ENCODE results near the gene TVP23B.

DNA sequence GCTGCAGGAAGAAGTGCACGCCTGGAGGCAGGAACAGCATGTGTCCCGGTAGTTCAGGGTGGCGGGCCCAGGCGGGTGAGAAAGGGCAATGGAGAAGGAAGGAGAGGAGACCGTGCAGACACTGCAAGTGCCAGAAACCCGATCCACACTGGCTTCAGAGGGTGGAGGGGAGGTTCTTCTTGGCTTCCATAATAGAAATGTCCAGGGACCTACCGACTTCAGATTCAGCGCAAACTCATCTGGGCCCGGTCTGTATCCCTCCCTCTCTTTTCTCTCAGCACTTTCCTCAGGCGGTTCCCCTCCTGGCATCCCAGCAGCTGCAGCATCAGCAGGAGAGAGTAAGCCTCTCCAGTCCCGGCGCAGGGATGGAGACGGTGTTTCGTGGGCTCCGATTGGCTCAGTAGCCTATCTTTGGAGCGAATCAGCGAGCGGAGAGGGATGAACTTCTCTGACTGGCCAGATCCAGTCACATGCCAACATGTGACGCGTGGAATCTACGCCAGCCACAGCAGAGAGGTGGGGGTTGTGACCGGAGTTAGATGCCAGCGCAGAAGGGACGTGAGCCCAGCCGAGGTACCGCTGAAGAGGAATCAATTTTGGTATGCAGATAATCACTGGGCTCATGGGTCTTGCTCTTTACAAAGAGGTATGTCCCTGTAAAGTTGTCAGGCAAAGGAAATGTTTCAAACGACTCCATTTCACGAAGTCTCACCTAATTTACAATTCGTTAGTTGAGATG is 75.0 kb downstream of the TVP23B start:
- TF ChIP-seq, protein P1, sequence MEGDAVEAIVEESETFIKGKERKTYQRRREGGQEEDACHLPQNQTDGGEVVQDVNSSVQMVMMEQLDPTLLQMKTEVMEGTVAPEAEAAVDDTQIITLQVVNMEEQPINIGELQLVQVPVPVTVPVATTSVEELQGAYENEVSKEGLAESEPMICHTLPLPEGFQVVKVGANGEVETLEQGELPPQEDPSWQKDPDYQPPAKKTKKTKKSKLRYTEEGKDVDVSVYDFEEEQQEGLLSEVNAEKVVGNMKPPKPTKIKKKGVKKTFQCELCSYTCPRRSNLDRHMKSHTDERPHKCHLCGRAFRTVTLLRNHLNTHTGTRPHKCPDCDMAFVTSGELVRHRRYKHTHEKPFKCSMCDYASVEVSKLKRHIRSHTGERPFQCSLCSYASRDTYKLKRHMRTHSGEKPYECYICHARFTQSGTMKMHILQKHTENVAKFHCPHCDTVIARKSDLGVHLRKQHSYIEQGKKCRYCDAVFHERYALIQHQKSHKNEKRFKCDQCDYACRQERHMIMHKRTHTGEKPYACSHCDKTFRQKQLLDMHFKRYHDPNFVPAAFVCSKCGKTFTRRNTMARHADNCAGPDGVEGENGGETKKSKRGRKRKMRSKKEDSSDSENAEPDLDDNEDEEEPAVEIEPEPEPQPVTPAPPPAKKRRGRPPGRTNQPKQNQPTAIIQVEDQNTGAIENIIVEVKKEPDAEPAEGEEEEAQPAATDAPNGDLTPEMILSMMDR (IDR thresholded peaks at IDR 0.05) = no peak
- TF ChIP-seq EZH2 (IDR thresholded peaks at IDR 0.05; ENCODE audit: borderline replicate concordance, insufficient read depth, low read depth, low read length, poor library complexity, severe bottlenecking) = no peak
